ENCODE results near the gene ITCH.
"Not testable (repeated sequence)": the region's sequence is repeated elsewhere in the genome, so short reads cannot be mapped to it uniquely, and the experiment has no call there.

Gene ITCH

GRCh38 chr20:34431168-34431567, 68.1 kb downstream of the ITCH start:
- H3K27ac ChIP-seq: no peak overlapping the region
- no peak for TF ChIP-seq CTCF (conservative IDR thresholded peaks at IDR 0.05)
- no peak for TF ChIP-seq ZFX (IDR thresholded peaks at IDR 0.05)

DNA sequence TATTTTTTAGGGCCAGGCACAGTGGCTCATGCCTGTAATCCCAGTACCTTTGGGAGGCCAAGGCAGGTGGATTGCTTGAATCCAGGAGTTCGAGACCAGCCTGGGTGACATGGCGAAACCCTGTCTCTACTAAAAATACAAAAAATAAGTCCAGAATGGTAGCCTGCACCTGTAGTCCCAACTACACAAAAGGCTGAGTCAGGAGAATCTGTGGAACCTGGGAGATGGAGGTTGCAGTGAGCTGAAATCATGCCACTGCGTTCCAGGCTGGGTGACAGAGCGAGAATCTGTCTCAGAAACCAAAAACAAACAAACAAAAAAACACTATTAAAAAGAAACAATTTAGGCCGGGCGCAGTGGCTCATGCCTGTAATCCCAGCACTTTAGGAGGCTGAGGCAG, 69.6 kb downstream of the ITCH start:
- H3K27ac ChIP-seq: not testable (repeated sequence)

GRCh38 chr20:34433391-34433790, 70.3 kb downstream of the ITCH start:
- no peak overlapping the region for H3K27ac ChIP-seq
- TF ChIP-seq CTCF (conservative IDR thresholded peaks at IDR 0.05) (no peak), ZFX (IDR thresholded peaks at IDR 0.05) (no peak)

GRCh38 chr20:34435589-34435988, 72.5 kb downstream of the ITCH start:
- TF ChIP-seq ZFX (IDR thresholded peaks at IDR 0.05): no peak
- no peak for TF ChIP-seq CTCF (conservative IDR thresholded peaks at IDR 0.05)
- H3K27ac ChIP-seq: no peak overlapping the region

- TF ChIP-seq CTCF (conservative IDR thresholded peaks at IDR 0.05) (no peak), ZFX (IDR thresholded peaks at IDR 0.05) (no peak)
- no peak overlapping the region for H3K27ac ChIP-seq
Observed at GRCh38 chr20:34437330-34437986, 74.4 kb downstream of the ITCH start.

- no peak overlapping the region for H3K27ac ChIP-seq
- TF ChIP-seq ZFX (IDR thresholded peaks at IDR 0.05) (no peak), CTCF (conservative IDR thresholded peaks at IDR 0.05) (no peak)
Observed at GRCh38 chr20:34439168-34439567, 76.1 kb downstream of the ITCH start.

DNA sequence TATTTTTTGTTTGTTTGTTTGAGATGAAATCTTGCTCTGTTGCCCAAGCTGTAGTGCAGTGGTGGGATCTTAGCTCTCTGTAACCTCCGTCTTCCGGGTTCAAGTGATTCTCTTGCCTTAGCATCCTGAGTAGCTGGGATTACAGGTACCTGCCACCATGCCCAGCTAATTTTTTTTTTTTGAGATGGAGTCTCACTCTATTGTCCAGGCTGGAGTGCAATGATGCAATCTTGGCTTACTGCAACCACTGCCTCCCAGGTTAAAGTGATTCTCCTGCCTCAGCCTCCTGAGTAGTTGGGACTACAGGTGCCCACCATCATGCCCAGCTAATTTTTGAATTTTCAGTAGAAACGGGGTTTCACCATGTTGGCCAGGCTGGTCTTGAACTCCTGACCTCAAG, 78.3 kb downstream of the ITCH start:
- not testable (repeated sequence) for H3K27ac ChIP-seq

DNA sequence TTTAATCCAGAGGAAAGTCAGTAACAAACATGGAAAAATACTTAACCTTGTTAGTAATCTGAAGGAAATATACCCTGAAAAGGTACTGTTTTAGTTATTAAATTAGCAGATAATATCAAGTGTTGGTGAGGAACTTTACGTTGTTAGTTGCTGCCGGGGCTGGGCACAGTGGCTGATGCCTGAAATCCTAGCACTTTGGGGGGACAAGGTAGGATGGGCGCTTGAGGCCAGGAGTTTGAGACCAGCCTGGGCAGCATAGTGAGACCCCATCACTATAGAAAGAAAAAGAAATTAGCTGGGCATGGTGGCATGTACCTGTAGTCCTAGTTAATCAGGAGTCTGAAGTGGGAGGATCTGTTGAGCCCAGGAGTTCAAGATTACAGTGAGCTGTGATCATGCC, 80.5 kb downstream of the ITCH start:
- no peak for TF ChIP-seq ZFX (IDR thresholded peaks at IDR 0.05)
- TF ChIP-seq CTCF (conservative IDR thresholded peaks at IDR 0.05): no peak
- no peak overlapping the region for H3K27ac ChIP-seq
